Tibial nerve (tissue), 4 donors: Measurements from ENCODE around the gene PXDN.

ENCODE experiments used
- EP300 ChIP-seq, 2 donors: sonication (generic); formaldehyde crosslinking; IDR thresholded peaks; one replicate each; pipeline ENCODE4 v1.6.1; 2017; ENCODE audit warnings: antibody characterized with exemption in 2 of 2, mild to moderate bottlenecking in 1 of 2
- POLR2A ChIP-seq, 2 donors: fragments of 450-650 bp; IDR thresholded peaks; one replicate each; pipeline ENCODE4 v1.6.1; 2017; ENCODE audit warnings: antibody characterized with exemption in 2 of 2, mild to moderate bottlenecking in 2 of 2, moderate library complexity in 2 of 2
- TF ChIP-seq, protein P1 (sequence below), 5 experiments: fragments of 200-600 bp in 3 of 5; fragments of 450-650 bp in 2 of 5; sonication (generic) in 3 of 5; IDR thresholded peaks; one replicate each; pipeline ENCODE4 v1.5.1; 2016 to 2019; ENCODE audit warnings: antibody characterized with exemption in 5 of 5, mild to moderate bottlenecking in 3 of 5, moderate library complexity in 2 of 5

DNA sequence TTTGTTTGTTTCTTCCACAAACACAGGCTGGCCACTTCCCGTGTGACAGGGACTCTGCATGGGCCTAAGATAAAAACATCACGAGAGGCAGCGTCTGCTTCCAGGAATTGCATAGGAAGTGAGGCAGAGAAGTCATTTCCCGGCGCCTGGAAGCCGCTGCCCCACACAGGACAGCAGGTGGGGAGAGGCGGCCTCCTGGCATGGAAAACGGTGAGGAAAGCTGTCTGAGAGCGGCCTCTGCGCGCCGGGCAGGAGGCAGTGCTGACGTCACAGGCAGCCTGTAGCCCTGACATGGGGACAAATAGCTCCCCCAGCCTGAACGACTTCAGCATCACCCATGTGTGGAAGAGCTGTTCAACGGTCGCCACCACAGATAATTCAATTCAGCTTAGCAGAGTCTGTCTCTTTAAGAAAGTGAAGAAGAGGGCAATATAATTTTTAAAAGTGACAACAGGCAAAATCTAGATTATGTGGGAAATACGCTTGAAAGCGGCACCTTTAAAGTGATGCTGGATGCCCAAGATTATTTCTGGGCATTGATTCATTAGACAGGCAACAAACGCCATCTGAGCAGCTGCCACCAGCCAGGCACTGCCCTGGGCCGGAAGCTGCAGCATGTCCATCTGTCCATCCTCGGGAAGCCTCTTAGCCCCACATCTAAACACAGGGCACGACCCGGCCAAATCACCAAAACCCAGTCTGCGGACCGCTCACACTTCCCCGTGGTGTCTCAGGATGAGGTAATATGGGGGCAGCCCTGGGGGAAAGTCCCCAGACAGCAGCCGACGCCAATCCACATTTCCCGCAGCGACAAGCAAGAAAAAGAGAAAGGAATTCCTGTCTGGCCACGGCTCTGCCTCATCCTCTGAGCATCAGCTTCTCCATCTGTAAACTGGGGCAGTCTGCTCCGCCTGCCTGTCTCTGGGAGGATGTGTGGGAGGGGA lies 138.9 kb downstream of the PXDN start:
- TF ChIP-seq, protein P1, sequence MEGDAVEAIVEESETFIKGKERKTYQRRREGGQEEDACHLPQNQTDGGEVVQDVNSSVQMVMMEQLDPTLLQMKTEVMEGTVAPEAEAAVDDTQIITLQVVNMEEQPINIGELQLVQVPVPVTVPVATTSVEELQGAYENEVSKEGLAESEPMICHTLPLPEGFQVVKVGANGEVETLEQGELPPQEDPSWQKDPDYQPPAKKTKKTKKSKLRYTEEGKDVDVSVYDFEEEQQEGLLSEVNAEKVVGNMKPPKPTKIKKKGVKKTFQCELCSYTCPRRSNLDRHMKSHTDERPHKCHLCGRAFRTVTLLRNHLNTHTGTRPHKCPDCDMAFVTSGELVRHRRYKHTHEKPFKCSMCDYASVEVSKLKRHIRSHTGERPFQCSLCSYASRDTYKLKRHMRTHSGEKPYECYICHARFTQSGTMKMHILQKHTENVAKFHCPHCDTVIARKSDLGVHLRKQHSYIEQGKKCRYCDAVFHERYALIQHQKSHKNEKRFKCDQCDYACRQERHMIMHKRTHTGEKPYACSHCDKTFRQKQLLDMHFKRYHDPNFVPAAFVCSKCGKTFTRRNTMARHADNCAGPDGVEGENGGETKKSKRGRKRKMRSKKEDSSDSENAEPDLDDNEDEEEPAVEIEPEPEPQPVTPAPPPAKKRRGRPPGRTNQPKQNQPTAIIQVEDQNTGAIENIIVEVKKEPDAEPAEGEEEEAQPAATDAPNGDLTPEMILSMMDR (IDR thresholded peaks at IDR 0.05), result no peak
- TF ChIP-seq POLR2A (IDR thresholded peaks at IDR 0.05), result no peak
- TF ChIP-seq EP300 (IDR thresholded peaks at IDR 0.05), result peak; percentile 30 to 31
